ACC112 (cell line): ENCODE measurements around the gene RADIL.

Experiments used
- H2AFZ ChIP-seq: fragments of 200-600 bp; sonication (generic); one replicate; pipeline ENCODE4 v1.6.0; 2017; ENCODE audit warnings: antibody characterized with exemption, low read length; ENCODE audit not compliant: unreplicated experiment
- H3K27ac ChIP-seq: fragments of 200-600 bp; sonication (generic); 2 replicates; pipeline ENCODE4 v1.5.1; 2014; ENCODE audit warnings: low read depth, mild to moderate bottlenecking, antibody characterized with exemption, low read length, moderate library complexity
- H3K27me3 ChIP-seq: fragments of 200-600 bp; sonication (generic); 2 replicates; pipeline ENCODE4 v1.6.1; 2014; ENCODE audit warnings: mild to moderate bottlenecking, antibody characterized with exemption, low read length, moderate library complexity, mixed read lengths; ENCODE audit not compliant: insufficient read depth
- H3K36me3 ChIP-seq: fragments of 200-600 bp; sonication (generic); 2 replicates; pipeline ENCODE4 v1.6.1; 2016; ENCODE audit warnings: mild to moderate bottlenecking, antibody characterized with exemption, low read length, moderate library complexity, mixed read lengths; ENCODE audit not compliant: insufficient read depth
- H3K4me1 ChIP-seq: fragments of 200-600 bp; sonication (generic); one replicate; pipeline ENCODE4 v1.6.1; 2016; ENCODE audit warnings: low read length, mixed read lengths; ENCODE audit not compliant: insufficient read depth, unreplicated experiment, control insufficient read depth
- H3K4me3 ChIP-seq: fragments of 200-600 bp; sonication (generic); 2 replicates; pipeline ENCODE4 v1.5.1; 2014; ENCODE audit warnings: mild to moderate bottlenecking, low read depth, low read length
- H3K79me2 ChIP-seq: fragments of 200-600 bp; sonication (generic); one replicate; pipeline ENCODE4 v1.6.0; 2016; ENCODE audit warnings: low read length; ENCODE audit not compliant: control insufficient read depth, unreplicated experiment, insufficient read depth

The RADIL gene

GRCh38 chr7:4760952-4761351, 122.6 kb downstream of the RADIL start:
- Histone ChIP-seq H3K4me3 (no peak overlapping the region), H2AFZ (no peak overlapping the region), H3K36me3 (peaks cover 14% of the 10 kb centered on the region; the same call in 1 of the 2 replicates), H3K27ac (no peak overlapping the region), H3K27me3 (no peaks in the 10 kb centered on the region), H3K4me1 (no peaks in the 10 kb centered on the region), H3K79me2 (no peaks in the 10 kb centered on the region)

DNA sequence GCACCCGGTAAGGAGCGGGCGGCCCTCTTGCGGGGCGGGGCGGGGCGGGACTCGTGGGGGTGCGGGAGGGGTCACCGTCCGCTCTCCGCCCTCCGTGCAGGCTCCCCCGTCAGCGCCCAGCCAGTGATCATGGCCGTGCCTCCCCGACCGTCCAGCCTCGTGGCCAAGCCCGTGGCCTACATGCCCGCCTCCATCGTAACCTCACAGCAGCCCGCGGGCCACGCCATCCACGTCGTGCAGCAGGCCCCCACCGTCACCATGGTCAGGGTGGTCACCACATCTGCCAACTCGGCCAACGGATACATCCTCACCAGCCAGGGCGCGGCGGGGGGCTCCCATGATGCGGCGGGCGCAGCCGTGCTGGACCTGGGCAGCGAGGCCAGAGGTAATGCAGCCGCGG, 124.3 kb downstream of the RADIL start:
- Histone ChIP-seq H3K4me1 (no peaks in the 10 kb centered on the region), H3K27me3 (no peaks in the 10 kb centered on the region), H3K79me2 (no peaks in the 10 kb centered on the region), H3K36me3 (peaks cover 21% of the 10 kb centered on the region; the same call in 1 of the 2 replicates), H3K27ac (no peak overlapping the region), H3K4me3 (no peak overlapping the region), H2AFZ (no peak overlapping the region)

- no peaks in the 10 kb centered on the region for H3K27me3 ChIP-seq
- peaks cover 21% of the 10 kb centered on the region; the same call in 1 of the 2 replicates for H3K36me3 ChIP-seq
- no peak overlapping the region for H2AFZ ChIP-seq
- peaks cover 2% of the 10 kb centered on the region for H3K79me2 ChIP-seq
- H3K27ac ChIP-seq, result no peak overlapping the region
- no peak overlapping the region for H3K4me3 ChIP-seq
- H3K4me1 ChIP-seq, result no peaks in the 10 kb centered on the region
Measured at GRCh38 chr7:4758791-4759190, 124.7 kb downstream of the RADIL start.

- H3K4me3 ChIP-seq, result no peak overlapping the region
- no peaks in the 10 kb centered on the region for H3K27me3 ChIP-seq
- no peak overlapping the region for H2AFZ ChIP-seq
- peaks cover 21% of the 10 kb centered on the region; the same call in 1 of the 2 replicates for H3K36me3 ChIP-seq
- no peak overlapping the region for H3K27ac ChIP-seq
- peaks cover 6% of the 10 kb centered on the region for H3K79me2 ChIP-seq
- no peaks in the 10 kb centered on the region for H3K4me1 ChIP-seq
Measured at GRCh38 chr7:4758111-4758510, 125.4 kb downstream of the RADIL start.

DNA sequence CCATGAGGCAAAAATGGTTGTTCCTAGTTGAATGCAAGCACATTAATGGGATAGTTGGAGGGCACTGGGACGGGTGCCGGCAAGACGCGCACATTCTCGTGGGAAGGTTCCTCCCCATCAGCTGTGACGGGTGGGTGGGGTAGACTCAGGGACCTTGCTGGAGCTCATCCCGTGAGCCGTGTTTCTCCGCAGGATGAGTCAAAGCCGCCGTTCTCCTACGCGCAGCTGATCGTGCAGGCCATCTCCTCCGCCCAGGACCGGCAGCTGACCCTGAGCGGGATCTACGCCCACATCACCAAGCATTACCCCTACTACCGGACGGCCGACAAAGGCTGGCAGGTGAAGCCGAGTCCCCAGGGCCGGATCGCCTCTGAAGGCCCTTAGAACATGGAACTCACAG, 128.5 kb downstream of the RADIL start:
- no peak overlapping the region for H3K27ac ChIP-seq
- H3K4me1 ChIP-seq, result no peaks in the 10 kb centered on the region
- H3K36me3 ChIP-seq, result peaks cover 14% of the 10 kb centered on the region; the same call in 1 of the 2 replicates
- H3K79me2 ChIP-seq, result peaks cover 17% of the 10 kb centered on the region
- H2AFZ ChIP-seq, result no peak overlapping the region
- no peaks in the 10 kb centered on the region for H3K27me3 ChIP-seq
- no peak overlapping the region for H3K4me3 ChIP-seq

GRCh38 chr7:4754433-4755010, 129.0 kb downstream of the RADIL start:
- peaks cover 14% of the 10 kb centered on the region; the same call in 1 of the 2 replicates for H3K36me3 ChIP-seq
- no peak overlapping the region for H3K27ac ChIP-seq
- no peaks in the 10 kb centered on the region for H3K4me1 ChIP-seq
- peaks cover 22% of the 10 kb centered on the region for H3K79me2 ChIP-seq
- no peak overlapping the region for H2AFZ ChIP-seq
- no peak overlapping the region for H3K4me3 ChIP-seq
- H3K27me3 ChIP-seq, result no peaks in the 10 kb centered on the region

DNA sequence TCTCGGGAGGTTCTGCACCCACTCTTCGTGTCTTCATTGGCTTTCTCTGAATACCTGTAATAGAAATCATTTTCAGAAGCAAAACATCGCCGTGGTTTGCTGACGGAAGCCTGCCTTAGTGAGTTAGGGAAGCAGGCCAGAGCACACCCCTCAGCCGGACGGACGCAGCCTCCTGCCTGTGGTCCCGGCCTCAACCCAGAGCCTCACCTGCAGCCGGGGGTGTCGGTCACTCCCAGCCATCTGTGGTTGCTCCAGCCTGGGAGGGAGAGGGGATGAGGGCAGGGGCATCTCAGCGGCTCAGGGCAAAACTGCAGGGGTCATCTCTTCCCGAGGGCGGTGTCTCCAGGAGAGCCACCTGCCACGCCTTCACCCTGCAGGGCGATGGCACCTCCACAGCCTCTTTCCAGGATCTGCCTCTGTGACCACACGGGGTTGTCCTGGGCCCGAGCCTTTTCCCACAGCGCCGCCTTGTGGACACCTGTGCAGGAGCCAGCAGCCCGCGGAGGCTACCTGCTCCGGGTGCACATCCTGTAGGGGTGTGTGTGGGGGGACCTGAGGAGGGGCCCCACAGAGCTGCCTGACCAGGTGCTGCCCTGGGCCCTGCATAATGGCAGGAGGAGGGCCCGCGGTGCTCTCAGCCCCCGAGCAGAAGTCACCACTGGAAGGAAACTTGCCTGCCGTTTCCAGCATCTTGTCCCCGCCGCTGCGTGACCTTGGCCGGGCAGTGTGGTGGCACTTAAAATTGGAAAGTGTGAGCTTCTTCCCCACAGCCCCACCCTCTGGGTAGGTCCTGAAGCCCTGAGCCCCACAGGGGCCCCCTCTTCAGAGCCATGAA, 129.7 kb downstream of the RADIL start:
- H3K79me2 ChIP-seq, result peaks cover 29% of the 10 kb centered on the region
- no peaks in the 10 kb centered on the region for H3K27me3 ChIP-seq
- H3K4me1 ChIP-seq, result no peaks in the 10 kb centered on the region
- no peak overlapping the region for H3K4me3 ChIP-seq
- H2AFZ ChIP-seq, result no peak overlapping the region
- H3K36me3 ChIP-seq, result peaks cover 14% of the 10 kb centered on the region; the same call in 1 of the 2 replicates
- H3K27ac ChIP-seq, result no peak overlapping the region

DNA sequence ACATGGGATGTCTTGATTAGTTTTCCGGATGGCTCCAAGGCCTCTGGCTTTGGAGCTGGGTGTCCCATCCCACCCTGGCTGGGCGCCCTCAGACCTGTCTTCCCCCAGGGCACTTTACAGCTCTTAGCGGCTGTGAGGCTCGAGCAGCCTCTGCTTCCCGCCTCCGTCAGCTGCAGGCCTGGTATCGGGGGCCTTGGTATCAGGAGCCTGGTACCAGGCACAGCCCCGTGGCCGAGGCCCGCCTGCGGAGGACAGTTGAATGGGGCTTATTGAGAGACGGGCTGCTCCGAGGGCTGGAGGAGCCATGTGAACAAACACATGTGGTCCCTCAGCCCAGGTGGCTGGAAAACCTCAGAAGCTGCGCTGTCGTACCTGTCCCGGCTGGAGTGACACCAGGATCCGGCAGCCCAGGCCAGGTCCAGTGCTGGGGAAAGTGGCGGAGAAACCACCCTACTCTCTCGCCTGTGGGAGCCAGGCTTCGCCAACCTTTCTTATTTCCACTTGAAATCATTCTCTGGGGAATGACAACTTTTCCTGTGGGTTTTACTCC, 132.0 kb downstream of the RADIL start:
- Histone ChIP-seq H2AFZ (no peak overlapping the region), H3K36me3 (peaks cover 15% of the 10 kb centered on the region; the same call in 1 of the 2 replicates), H3K79me2 (peaks cover 50% of the 10 kb centered on the region), H3K27me3 (no peaks in the 10 kb centered on the region), H3K4me3 (no peak overlapping the region), H3K27ac (no peak overlapping the region), H3K4me1 (no peaks in the 10 kb centered on the region)

GRCh38 chr7:4749798-4750197, 133.7 kb downstream of the RADIL start:
- Histone ChIP-seq H3K79me2 (peaks cover 50% of the 10 kb centered on the region), H3K4me1 (peaks cover 5% of the 10 kb centered on the region), H3K36me3 (peaks cover 12% of the 10 kb centered on the region; the same call in 1 of the 2 replicates), H2AFZ (no peak overlapping the region), H3K4me3 (no peak overlapping the region), H3K27ac (no peak overlapping the region), H3K27me3 (no peaks in the 10 kb centered on the region)

GRCh38 chr7:4749363-4749762, 134.2 kb downstream of the RADIL start:
- Histone ChIP-seq H3K79me2 (peaks cover 50% of the 10 kb centered on the region), H2AFZ (no peak overlapping the region), H3K36me3 (peaks cover 9% of the 10 kb centered on the region; the same call in 1 of the 2 replicates), H3K27ac (no peak overlapping the region), H3K4me1 (peaks cover 9% of the 10 kb centered on the region), H3K4me3 (no peak overlapping the region), H3K27me3 (no peaks in the 10 kb centered on the region)
